Activated CD4-positive, alpha-beta T cell treated with anti-CD3 and anti-CD28 coated beads for 36 hours (primary cell): ENCODE data around the gene MYLK3. TPM values are rescaled to one million over a fixed set of nuclear protein-coding genes. Genes with fewer than 3 reads are reported as not detected.
"Not testable (repeated sequence)": the region's sequence is repeated elsewhere in the genome, so short reads cannot be mapped to it uniquely, and the experiment has no call there.

ENCODE experiments used
- ATAC-seq: fragments of 200-7000 bp; cut with Tn5 transposase; one replicate; pipeline ENCODE4 v1.10.0; 2021; ENCODE audit warnings: mild to moderate bottlenecking, moderate library complexity
- CTCF ChIA-PET: fragments of 350-600 bp; sonication (Branson Sonifier 250); formaldehyde crosslinking; loops from one replicate; lab custom pipeline; 2021; ENCODE audit warnings: antibody characterized with exemption; lab: Charles Lee
- POLR2A ChIA-PET: fragments of 350-600 bp; sonication (Branson Sonifier 250); formaldehyde crosslinking; loops from one replicate; lab custom pipeline; 2021; ENCODE audit warnings: antibody characterized with exemption, inconsistent platforms; lab: Charles Lee
- DNase-seq: peaks from one replicate; pipeline ENCODE4 v3.0.0-alpha.2; 2020
- H3K27ac Mint-ChIP-seq: one replicate; pipeline ENCODE4 v1.8.0; 2021; ENCODE audit warnings: mixed read lengths
- H3K27me3 Mint-ChIP-seq: one replicate; pipeline ENCODE4 v1.8.0; 2021; ENCODE audit warnings: mixed read lengths
- H3K36me3 Mint-ChIP-seq: one replicate; pipeline ENCODE4 v1.8.0; 2021; ENCODE audit warnings: low read depth, mixed read lengths
- H3K4me1 Mint-ChIP-seq: one replicate; pipeline ENCODE4 v1.8.0; 2021; ENCODE audit warnings: mixed read lengths
- H3K4me3 Mint-ChIP-seq: one replicate; pipeline ENCODE4 v1.8.0; 2021; ENCODE audit warnings: mild to moderate bottlenecking, moderate library complexity, mixed read lengths
- H3K9me3 Mint-ChIP-seq: one replicate; pipeline ENCODE4 v1.8.0; 2021; ENCODE audit warnings: low read depth, mixed read lengths
- intact Hi-C, 2 experiments: fragments of 100-400 bp; cut with DNase I in 1 of 2; cut with micrococcal nuclease in 1 of 2; formaldehyde crosslinking; loops; one replicate each; pipeline versions ENCODE4 v1.14.2 to v1.15.1; 2022 to 2024; cut with DNase I, micrococcal nuclease
- total RNA-seq, 2 experiments: library from RNA; stranded (reverse); gene quantifications; one replicate each; pipeline ENCODE4 v1.2.3, GENCODE V29; 2021

The MYLK3 gene
- total RNA-seq, 2 experiments from 2014 or later = 0.05 to 0.27 TPM

GRCh38 chr16:46784569-46784968 is 36.4 kb upstream of the MYLK3 start:
- CTCF ChIA-PET = interaction anchor here (0.6 to 0.9 kb wide), 3 partner anchors 72 to 1734 kb away, joined by 3 to 4 read pairs (median 4); partner anchors contain the start of gene ORC6
- intact Hi-C loops = not testable (repeated sequence)

GRCh38 chr16:46783800-46784199 is 35.7 kb upstream of the MYLK3 start:
- ChIA-PET POLR2A (no interaction called here), CTCF (no interaction called here)
- Mint-ChIP-seq H3K36me3 (no peaks in the 10 kb centered on the region), H3K27me3 (peaks cover 2% of the 10 kb centered on the region), H3K4me3 (no peak overlapping the region), H3K27ac (no peak overlapping the region), H3K4me1 (peaks cover 6% of the 10 kb centered on the region), H3K9me3 (peaks cover 8% of the 10 kb centered on the region)
- DNase-seq (no peak), ATAC-seq (peak; percentile 70)
- intact Hi-C loops = no loop called here

More at GRCh38 chr16:46784569-46784968, 36.4 kb upstream of the MYLK3 start:
- H3K27ac Mint-ChIP-seq, POLR2A ChIA-PET, H3K9me3 Mint-ChIP-seq, H3K4me3 Mint-ChIP-seq, H3K27me3 Mint-ChIP-seq, H3K36me3 Mint-ChIP-seq, DNase-seq, ATAC-seq: not testable (repeated sequence)
- H3K4me1 Mint-ChIP-seq = peaks cover 14% of the 10 kb centered on the region

DNA sequence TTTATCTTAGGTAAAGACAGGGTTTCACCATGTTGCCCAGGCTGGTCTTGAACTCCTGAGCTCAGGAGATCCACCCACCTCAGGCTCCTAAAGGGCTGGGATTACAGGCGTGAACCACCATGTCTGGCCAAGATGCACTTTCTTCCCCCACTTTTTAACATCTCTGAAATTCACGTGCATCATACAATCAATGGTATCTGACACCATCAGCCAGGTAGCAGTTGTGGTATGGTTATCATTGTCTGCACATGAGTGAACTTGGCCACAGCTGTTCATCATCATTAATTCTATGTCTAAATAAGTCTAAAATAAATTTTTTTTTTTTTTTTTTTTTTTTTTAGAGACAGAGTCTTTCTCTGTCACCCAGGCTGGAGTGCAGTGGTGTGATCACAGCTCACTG is 34.2 kb upstream of the MYLK3 start:
- ChIA-PET POLR2A (interaction anchor here (0.6 kb wide), 2 partner anchors 14 to 792 kb away, joined by 3 to 9 read pairs; no protein-coding TSS in a partner anchor), CTCF (no interaction called here)
- Mint-ChIP-seq H3K36me3 (no peaks in the 10 kb centered on the region), H3K4me3 (no peak overlapping the region), H3K27me3 (peaks cover 2% of the 10 kb centered on the region), H3K4me1 (peaks cover 6% of the 10 kb centered on the region), H3K27ac (no peak overlapping the region), H3K9me3 (peaks cover 8% of the 10 kb centered on the region)
- DNase-seq (no peak), ATAC-seq (no peak)
- intact Hi-C loops = no loop called here

- ATAC-seq (no peak), DNase-seq (no peak)
- ChIA-PET CTCF (interaction anchor here (1.0 kb wide), 1 partner anchor 29 kb away, joined by 4 read pairs; no protein-coding TSS in a partner anchor), POLR2A (no interaction called here)
- peaks cover 4% of the 10 kb centered on the region for H3K27me3 Mint-ChIP-seq
- H3K4me1 Mint-ChIP-seq = no peaks in the 10 kb centered on the region
- H3K27ac Mint-ChIP-seq = no peak overlapping the region
- intact Hi-C loops = no loop called here
- no peaks in the 10 kb centered on the region for H3K9me3 Mint-ChIP-seq
- H3K4me3 Mint-ChIP-seq = no peak overlapping the region
- H3K36me3 Mint-ChIP-seq = no peaks in the 10 kb centered on the region
Measured at GRCh38 chr16:46777804-46778203, 29.7 kb upstream of the MYLK3 start.

DNA sequence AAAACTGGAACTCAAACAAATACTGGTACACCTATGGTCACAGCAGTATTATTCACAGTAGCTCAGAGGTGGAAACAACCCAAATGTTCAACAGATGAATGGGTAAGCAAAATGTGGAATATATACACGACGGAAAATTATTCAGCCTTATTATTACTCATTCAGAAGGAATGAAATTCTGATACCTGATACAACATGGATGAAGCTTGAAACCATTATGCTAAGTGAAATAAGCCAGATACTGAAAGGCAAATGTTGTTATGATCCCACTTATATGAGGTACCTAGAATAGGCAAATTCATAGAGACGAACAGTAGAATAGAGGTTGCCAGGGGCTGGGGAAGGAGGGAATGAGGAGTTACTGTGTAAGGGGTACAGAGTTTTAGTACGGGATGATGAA is 27.1 kb upstream of the MYLK3 start:
- DNase-seq (no peak), ATAC-seq (no peak)
- H3K27me3 Mint-ChIP-seq = peaks cover 2% of the 10 kb centered on the region
- ChIA-PET CTCF (no interaction called here), POLR2A (interaction anchor here (0.6 kb wide), 1 partner anchor 8 kb away, joined by 3 read pairs; no protein-coding TSS in a partner anchor)
- H3K36me3 Mint-ChIP-seq = no peaks in the 10 kb centered on the region
- intact Hi-C loops = no loop called here
- no peaks in the 10 kb centered on the region for H3K4me1 Mint-ChIP-seq
- H3K27ac Mint-ChIP-seq = no peak overlapping the region
- H3K9me3 Mint-ChIP-seq = no peaks in the 10 kb centered on the region
- no peak overlapping the region for H3K4me3 Mint-ChIP-seq

- no peaks in the 10 kb centered on the region for H3K36me3 Mint-ChIP-seq
- H3K4me1 Mint-ChIP-seq = no peaks in the 10 kb centered on the region
- no peak overlapping the region for H3K4me3 Mint-ChIP-seq
- intact Hi-C loops = no loop called here
- ChIA-PET CTCF (no interaction called here), POLR2A (interaction anchor here (0.6 kb wide), 1 partner anchor 8 kb away, joined by 3 read pairs; no protein-coding TSS in a partner anchor)
- peaks cover 2% of the 10 kb centered on the region for H3K27me3 Mint-ChIP-seq
- H3K9me3 Mint-ChIP-seq = no peaks in the 10 kb centered on the region
- DNase-seq (no peak), ATAC-seq (no peak)
- no peak overlapping the region for H3K27ac Mint-ChIP-seq
Measured at GRCh38 chr16:46774743-46775177, 26.6 kb upstream of the MYLK3 start.

GRCh38 chr16:46772463-46772862 is 24.3 kb upstream of the MYLK3 start:
- DNase-seq (no peak), ATAC-seq (no peak)
- no peak overlapping the region for H3K27ac Mint-ChIP-seq
- no peaks in the 10 kb centered on the region for H3K4me1 Mint-ChIP-seq
- H3K27me3 Mint-ChIP-seq = peaks cover 5% of the 10 kb centered on the region
- CTCF ChIA-PET = interaction anchor here (0.6 kb wide), 1 partner anchor 158 kb away, joined by 3 read pairs; no protein-coding TSS in a partner anchor
- POLR2A ChIA-PET = no interaction called here
- no peaks in the 10 kb centered on the region for H3K36me3 Mint-ChIP-seq
- no peak overlapping the region for H3K4me3 Mint-ChIP-seq
- intact Hi-C loops = no loop called here
- no peaks in the 10 kb centered on the region for H3K9me3 Mint-ChIP-seq

- intact Hi-C loops = no loop called here
- no peak overlapping the region for H3K4me3 Mint-ChIP-seq
- CTCF ChIA-PET = interaction anchor here (1.1 kb wide), 1 partner anchor 71 kb away, joined by 3 read pairs; no protein-coding TSS in a partner anchor
Measured at GRCh38 chr16:46768809-46769208, 20.7 kb upstream of the MYLK3 start.

GRCh38 chr16:46765050-46765449 is 16.9 kb upstream of the MYLK3 start:
- no peak overlapping the region for H3K27ac Mint-ChIP-seq
- ATAC-seq = no peak
- H3K4me3 Mint-ChIP-seq = no peak overlapping the region
- intact Hi-C loops = no loop called here
- CTCF ChIA-PET = no interaction called here
- H3K4me1 Mint-ChIP-seq = no peaks in the 10 kb centered on the region
- no peaks in the 10 kb centered on the region for H3K9me3 Mint-ChIP-seq
- no peaks in the 10 kb centered on the region for H3K36me3 Mint-ChIP-seq
- DNase-seq = no peak
- H3K27me3 Mint-ChIP-seq = peaks cover 3% of the 10 kb centered on the region
- POLR2A ChIA-PET = no interaction called here

More at GRCh38 chr16:46768809-46769208, 20.7 kb upstream of the MYLK3 start:
- no peaks in the 10 kb centered on the region for H3K36me3 Mint-ChIP-seq
- peaks cover 3% of the 10 kb centered on the region for H3K27me3 Mint-ChIP-seq
- H3K4me1 Mint-ChIP-seq = no peaks in the 10 kb centered on the region
- H3K27ac Mint-ChIP-seq = no peak overlapping the region
- H3K9me3 Mint-ChIP-seq = no peaks in the 10 kb centered on the region
- POLR2A ChIA-PET = no interaction called here
- DNase-seq (no peak), ATAC-seq (no peak)

GRCh38 chr16:46763147-46763546 is 15.0 kb upstream of the MYLK3 start:
- ATAC-seq = no peak
- CTCF ChIA-PET = no interaction called here
- H3K9me3 Mint-ChIP-seq = no peaks in the 10 kb centered on the region
- H3K36me3 Mint-ChIP-seq = no peaks in the 10 kb centered on the region
- intact Hi-C loops = no loop called here
- POLR2A ChIA-PET = no interaction called here
- H3K4me1 Mint-ChIP-seq = no peaks in the 10 kb centered on the region
- DNase-seq = no peak
- H3K4me3 Mint-ChIP-seq = no peak overlapping the region
- no peak overlapping the region for H3K27ac Mint-ChIP-seq
- H3K27me3 Mint-ChIP-seq = peaks cover 6% of the 10 kb centered on the region

GRCh38 chr16:46762583-46762982 is 14.4 kb upstream of the MYLK3 start:
- ATAC-seq = no peak
- Mint-ChIP-seq H3K36me3 (no peaks in the 10 kb centered on the region), H3K9me3 (no peaks in the 10 kb centered on the region), H3K4me3 (no peak overlapping the region), H3K27ac (no peak overlapping the region), H3K27me3 (peaks cover 3% of the 10 kb centered on the region), H3K4me1 (no peaks in the 10 kb centered on the region)
- DNase-seq = no peak
- CTCF ChIA-PET = no interaction called here
- POLR2A ChIA-PET = no interaction called here
- intact Hi-C loops = no loop called here

- DNase-seq (no peak), ATAC-seq (no peak)
- H3K36me3 Mint-ChIP-seq = no peaks in the 10 kb centered on the region
- intact Hi-C loops = no loop called here
- peaks cover 3% of the 10 kb centered on the region for H3K27me3 Mint-ChIP-seq
- no peak overlapping the region for H3K4me3 Mint-ChIP-seq
- no peaks in the 10 kb centered on the region for H3K4me1 Mint-ChIP-seq
- CTCF ChIA-PET = interaction anchor here (0.6 kb wide), 1 partner anchor 16 kb away, joined by 3 read pairs; no protein-coding TSS in a partner anchor
- POLR2A ChIA-PET = no interaction called here
- no peak overlapping the region for H3K27ac Mint-ChIP-seq
- no peaks in the 10 kb centered on the region for H3K9me3 Mint-ChIP-seq
Measured at GRCh38 chr16:46759309-46759708, 11.2 kb upstream of the MYLK3 start.
